CD4-positive, alpha-beta T cell treated with Interleukin-6 at 100 ng/mL for 8 hours (primary cell): Measurements from ENCODE around the gene TTLL4.

ENCODE experiments used
- DNase-seq: peaks from one replicate; pipeline ENCODE4 v3.0.0-alpha.2; 2020; ENCODE audit warnings: mixed read lengths, low spot score

The TTLL4 gene

DNA sequence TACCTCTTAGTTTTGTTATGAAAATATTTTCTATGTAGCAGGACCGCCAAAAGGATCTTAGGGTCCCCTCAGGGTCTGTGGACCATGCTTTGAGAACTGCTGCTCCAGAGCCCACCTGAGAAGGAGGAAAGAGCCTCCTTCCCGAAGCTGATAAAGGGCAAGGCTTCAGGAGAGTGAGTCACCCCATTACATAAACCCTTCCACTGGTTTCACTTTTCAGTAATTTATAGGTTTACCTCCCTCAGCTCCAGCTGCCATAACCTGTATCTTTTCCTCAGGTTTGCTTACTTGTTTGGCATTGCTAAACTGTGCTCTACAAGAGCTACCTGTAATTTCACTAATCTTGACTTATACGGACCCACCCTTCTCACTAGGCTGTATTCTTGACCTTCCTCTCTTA, 6.6 kb downstream of the TTLL4 start:
- DNase-seq, result no peak

DNA sequence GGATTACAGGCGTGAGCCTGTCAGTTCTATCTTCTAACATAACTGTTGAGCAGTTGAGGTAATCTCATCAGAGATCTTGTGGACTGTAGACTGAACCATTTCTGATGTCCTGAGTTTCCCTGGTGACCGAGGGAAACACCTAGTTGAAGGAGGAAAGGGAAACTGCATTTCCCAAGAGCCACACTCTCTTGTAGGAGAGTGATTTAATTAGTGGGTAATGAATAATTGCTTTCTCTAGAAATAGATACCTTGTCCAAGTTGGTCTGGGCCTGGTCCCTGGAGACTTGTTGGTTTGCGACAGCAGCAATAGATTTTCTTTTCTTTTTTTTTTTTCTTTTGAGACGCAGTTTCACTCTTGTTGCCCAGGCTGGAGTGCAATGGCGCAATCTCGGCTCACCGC, 7.4 kb downstream of the TTLL4 start:
- DNase-seq, result no peak

DNA sequence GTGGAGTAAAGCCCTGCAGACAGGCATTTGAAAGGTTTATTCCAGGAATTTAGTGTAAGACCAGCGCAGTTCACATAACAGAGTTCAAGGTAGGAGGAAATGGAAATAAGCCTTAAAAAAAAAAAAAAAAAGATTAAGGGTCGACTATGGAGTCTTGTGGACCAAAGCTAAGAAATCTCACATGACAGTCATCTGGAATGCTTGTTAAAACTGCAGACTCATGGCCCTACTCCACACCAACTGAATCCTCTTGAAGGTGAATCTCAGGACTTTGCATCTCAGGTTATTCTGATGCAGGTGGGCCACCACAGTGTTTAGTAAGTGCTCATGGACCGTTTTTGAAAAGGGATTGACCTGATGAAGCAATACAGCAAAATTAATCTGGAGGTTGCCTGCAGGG, 8.8 kb downstream of the TTLL4 start:
- no peak for DNase-seq

DNA sequence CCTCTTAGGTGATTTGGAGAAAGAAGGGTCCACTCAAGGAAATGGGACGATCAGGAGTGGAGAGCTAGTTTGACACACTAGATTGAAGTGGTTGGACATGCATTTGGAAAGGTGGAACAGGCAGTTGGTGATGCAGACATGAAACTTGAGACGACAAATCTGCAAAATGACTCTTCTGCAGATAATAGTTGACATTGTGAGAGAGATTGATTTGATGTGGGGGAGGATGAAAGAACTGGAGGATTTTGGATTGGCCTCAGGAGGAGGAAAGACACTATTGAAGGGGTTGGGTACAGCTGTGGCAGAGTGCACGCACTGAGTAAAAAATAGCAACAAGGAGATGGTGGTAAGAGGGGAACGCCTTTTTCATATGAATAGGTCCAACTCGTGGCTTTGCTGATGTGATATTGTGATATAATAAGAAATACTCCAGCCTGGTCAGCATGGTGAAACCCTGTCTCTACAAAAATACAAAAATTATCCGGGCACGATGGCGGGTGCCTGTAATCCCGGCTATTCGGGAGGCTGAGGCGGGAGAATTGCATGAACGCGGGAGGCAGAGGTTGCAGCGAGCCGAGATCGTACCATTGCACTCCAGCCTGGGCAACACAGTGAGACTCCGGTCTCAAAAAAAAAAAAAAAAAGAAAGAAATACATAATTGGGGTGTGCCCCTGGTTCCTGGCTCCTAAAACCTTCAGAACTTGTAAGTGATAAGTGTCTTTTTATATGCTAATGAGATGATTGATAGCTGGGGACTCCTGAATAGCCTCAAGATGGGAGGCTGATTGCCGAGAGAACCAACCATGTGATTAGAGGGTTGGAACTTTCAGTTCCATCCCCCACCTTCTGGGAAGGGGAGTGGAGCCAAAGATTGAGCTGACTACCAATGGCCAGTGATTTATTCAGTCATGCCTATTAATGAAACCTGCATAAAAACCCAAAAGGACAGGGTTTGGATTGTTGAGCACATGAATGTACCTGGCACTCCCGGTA, 9.7 kb downstream of the TTLL4 start:
- DNase-seq, result no peak

DNA sequence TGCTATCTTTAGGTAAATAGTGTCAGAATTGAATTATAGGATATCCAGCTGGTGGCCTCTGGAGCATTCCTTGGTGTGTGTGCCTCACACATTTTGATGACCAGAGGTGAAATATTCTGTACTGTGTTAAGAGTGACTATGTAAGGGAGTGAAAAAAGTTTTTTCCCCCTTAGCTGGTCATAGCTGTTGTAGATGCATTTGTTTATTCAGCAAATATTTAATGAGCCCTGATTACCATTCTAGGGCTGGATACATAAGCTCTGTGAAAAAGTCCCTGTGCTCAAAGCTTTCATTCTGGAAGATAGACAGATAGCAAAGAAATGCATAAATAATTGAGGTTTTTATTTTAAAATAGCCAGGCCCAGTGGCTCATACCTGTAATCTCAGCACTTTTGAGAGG, 10.9 kb downstream of the TTLL4 start:
- no peak for DNase-seq

DNA sequence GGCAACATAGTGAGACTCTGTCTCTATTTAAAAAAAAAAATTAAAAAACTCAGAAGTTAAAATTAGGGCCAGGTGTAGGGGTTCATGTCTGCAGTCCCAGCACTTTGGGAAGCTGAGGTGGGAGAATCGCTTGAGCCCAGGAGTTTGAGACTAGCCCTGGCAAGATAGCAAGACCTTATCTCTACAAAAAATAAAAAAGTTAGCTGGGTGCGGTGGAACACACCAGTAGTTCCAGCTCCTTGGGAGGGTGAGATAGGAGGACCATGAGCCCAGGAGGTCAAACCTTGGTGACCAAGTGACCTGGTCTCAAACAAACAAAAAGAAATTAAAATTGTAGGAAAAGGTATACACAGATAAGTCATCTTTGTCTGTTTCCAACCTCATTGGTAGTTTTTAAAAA, 11.3 kb downstream of the TTLL4 start:
- DNase-seq, result no peak

DNA sequence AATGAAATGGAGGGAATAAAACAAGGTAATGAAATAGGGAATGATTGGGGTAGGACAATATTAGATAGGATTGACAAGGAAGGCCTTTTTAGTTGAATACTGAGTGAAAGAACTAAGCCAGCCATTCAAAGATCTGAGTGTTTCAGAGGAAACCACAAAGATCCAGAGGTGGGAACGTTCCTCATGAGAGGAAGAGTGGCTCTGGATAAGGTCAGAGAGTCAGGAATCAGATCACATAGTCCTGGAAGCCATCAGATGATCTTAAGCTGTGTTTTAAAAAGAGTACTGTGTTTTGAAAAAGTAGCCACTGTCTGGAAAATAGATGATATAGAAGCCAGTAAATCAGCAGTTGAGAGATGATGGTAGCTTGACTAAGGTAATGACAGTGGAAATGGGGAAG, 11.8 kb downstream of the TTLL4 start:
- DNase-seq, result no peak

DNA sequence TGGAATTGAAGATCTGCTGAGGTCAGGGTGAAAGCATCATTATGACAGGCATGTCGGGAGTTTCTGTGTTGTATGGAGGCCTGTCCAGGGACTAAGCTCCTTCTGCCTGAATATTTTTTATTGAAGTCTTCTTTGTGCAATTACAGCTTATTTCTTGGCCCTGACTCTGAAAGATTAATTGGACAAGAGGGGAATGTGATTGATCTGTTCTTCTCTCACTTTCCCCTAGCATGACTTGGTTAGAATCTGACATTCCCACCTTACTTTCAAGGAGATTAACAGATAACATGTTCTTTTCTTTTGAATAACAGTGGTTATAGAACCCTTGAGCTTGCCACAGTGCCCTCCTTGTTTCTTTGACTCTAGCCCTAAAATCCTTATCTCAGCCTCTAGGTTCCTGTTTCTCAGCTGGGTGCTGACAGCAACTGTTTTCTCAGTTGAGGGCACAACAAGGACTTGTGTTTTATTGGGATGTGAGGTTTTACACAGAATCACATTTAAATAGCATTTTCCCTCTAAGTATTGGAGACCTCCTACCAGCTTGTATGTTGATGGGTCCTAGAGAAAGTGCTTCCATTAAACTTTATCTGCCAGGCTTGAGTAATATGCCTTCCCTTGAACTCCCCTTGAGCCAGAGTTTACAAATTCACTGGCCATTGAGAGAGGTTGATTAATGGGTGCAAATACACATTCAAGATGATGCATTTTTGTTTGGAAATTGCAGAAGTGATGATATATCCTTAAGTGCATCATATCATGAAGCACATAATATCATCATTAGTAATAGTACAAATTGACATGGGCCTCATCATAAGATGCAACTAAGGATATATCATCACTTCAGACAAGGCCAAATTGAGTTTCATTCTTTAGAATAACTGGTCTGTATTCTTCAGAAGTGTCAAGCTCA, 12.5 kb downstream of the TTLL4 start:
- DNase-seq, result no peak

DNA sequence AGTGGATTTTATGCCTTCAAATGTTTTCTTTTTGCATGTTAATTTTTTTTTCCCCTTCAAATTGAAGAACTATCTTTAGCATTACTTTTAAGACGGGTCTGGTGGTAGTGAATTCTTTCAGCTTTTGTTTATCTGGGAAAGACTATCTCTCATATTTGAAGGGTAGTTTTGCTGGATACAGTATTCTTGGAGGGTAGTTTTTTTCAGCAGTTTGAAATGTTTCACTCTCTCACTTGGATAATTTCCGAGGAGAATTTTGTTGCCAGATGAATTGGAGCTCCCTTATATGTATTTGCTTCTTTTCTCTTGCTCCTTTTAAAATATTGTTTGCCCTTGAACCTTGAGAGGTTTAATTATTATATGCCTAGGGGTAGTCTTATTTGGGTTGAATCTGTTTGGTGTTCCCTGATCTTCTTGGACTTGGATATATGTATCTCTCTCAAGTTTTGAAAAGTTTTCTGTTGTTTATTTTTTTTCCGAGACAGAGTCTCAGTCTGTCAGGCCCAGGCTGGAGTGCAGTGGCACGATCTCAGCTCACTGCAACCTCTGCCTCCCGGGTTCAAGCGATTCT, 15.5 kb downstream of the TTLL4 start:
- no peak for DNase-seq

DNA sequence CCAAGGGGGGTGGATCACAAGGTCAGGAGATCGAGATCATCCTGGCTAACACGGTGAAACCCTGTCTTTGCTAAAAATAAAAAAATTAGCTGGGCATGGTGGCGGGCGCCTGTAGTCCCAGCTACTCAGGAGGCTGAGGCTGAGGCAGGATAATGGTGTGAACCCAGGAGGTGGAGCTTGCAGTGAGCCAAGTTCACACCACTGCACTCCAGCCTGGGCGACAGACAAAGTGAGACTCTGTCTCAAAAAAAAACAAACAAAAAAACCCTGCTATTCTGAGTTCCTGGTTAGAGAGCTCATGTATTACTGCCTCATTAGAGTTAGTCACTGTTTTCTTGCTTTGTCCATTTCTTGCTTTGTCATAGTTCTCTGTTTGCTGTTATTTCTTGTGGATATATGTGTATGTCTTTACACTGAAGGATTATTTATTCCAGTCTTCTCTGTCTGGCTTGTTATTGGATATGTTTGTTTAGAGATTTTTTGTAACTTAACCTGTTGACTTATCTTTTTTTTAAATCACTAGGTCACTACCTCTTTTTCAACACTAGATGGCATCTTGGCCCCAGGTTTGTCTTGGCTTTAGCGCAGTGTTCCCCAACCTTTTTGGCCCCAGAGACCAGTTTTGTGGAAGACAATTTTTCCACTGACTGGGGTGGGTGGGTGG, 17.0 kb downstream of the TTLL4 start:
- no peak for DNase-seq

DNA sequence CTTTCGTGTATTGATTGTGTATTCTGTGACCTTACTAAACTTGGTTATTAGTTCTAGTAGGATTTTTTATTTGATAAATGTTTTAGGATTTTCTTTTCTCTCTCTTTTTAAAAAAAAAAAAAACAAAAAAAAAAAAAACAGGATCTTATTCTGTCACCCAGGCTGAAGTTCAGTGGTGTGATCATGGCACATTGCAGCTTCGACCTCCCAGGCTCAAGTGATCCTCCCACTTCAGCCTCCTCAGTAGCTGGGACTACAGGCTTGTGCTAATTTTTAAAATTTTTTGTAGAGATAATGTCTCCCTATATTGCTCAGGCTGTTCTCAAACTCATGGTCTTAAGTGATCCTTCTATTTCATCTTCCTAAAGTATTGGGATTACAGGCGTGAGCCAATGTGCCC, 19.0 kb downstream of the TTLL4 start:
- DNase-seq, result no peak

DNA sequence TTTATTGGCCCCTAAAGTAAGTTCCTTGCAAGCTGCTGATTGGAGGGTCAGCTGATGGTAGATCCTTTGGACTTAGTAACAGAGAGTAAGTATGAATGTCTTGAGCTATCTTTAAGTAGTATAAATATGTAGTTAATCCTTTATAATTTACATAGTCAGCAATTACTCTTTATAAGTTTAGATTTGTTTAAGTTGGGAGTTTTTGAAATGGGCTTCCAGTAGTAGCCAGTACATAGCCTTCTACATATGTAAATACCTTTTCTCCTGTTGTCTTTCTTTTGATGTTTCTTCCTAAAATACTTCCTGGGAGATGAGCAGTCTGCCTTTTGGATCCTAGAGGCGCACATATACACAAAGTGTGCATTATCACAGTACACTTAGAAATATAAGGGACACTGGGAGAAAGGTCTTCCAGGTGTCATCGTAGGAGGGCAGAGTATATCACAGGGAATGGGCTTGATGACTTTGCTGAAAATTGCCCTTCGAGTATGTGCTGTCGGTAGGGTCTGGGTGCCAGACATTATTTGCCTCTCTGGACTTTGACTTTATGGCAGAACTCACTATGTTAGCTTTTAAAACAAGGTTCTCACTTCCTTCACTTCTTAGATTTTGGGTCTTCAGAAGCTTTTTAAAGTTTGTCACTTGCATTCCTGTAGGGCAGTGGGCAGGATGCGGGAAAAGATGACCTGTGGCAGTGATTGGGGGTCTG, 21.6 kb downstream of the TTLL4 start:
- no peak for DNase-seq

DNA sequence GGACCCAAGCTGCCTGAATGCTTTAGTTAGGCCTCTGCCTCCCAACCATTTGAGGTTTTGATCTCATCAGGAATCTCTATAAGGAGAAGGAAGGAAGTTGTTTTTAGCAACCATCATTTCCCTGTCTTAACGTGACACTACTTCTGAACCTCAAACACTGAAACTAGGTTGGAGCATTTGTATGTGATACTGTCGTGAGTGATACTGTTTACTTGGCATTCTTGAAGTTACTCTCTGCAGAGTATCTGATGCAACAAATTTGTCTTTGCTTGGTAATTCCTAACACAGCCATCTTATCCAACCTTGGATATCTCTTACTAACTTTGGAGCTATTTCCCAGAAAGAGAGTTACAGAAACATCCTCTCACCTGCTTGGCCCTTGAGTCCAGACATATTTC, 22.1 kb downstream of the TTLL4 start:
- DNase-seq, result no peak

DNA sequence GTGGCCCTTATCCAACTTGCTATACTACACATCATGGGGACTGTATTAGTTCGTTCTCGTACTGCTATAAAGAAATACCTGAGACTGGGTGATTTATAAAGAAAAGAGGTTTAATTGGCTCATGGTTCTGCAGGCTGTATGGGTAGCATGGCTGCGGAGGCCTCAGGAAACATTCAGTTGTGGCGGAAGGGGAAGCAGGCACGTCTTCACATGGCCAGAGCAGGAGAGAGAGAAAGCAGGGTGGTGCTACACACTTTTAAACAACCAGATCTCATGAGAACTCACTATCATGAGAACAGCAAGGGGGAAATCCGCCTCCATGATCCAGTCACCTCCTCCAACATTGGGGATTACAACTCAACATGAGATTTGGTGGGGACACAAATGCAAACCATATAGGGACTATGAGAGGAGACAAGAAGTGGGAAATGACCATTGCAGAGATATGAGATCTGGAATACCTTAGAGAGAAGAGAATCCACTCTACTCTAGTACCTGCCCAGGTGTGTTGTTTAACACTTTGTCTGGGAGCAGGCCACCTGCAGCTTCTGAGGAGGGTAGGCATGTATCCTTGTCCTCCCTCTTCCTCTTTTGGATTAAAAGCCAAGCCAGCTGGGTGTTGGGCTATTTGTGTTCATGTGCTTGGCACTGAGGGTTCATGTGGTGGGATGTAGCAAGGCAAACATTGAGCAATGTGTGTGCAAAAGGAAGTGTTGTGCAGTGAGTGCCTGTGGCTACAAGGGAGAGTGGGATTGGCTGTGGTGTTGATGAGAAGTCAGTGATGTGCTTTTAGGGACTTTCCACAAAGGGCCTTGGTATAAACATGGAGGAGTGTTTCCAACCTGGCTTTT, 22.8 kb downstream of the TTLL4 start:
- DNase-seq, result no peak

DNA sequence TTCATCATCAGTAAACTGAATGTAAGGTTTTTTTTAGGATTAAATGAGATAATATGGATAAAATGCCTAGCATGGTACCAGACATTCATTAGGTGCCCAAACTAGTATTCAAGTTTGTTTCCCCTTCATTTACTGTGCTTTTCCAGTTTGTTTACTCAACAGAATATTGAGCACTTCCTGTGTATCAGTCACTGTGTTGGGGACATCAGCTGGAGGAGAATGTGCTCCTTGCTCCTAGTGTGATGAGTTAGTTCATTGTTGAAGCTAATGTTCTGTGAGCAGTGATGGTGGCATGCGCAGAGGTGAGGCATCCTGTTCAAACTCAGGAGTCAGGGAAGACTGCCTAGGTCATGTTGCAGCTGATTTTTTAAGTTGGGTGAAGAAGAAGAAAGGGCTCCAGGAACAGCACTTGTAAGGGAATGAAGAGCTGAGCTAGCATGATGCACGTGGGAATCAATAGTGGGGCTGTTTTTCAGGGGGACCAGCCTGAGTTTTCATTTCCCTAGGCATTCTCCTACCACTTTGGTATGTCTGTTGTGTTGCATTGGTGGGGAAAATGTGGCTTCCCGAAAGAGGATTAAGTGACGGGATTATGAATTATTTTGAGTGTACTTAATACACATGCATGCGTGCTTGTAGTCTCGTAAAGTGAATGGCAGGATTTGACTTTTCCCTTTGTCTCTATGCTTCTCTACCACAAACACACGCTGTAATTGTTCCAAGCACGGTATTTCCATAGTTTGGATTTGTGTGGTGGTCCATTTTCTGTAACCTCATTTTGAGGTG, 23.7 kb downstream of the TTLL4 start:
- no peak for DNase-seq

DNA sequence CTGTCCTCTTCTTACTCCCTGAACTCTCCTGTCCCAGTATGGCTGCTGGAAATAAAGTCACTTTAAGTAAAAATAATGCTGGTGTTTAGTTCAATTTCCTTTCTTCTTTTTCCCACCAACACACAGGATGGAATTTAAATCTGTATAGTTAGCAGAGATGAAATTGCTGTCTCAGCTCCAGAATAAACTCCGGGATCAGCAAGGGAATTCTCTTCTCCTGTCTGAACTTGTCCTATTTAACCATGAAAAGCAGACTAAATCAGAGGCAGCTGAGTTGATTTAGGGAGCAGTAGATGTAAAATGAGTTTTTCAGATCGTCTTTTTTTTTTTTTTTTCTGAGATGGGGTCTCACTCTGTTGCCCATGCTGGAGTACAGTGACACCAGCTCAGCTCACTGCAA, 25.9 kb downstream of the TTLL4 start:
- no peak for DNase-seq

DNA sequence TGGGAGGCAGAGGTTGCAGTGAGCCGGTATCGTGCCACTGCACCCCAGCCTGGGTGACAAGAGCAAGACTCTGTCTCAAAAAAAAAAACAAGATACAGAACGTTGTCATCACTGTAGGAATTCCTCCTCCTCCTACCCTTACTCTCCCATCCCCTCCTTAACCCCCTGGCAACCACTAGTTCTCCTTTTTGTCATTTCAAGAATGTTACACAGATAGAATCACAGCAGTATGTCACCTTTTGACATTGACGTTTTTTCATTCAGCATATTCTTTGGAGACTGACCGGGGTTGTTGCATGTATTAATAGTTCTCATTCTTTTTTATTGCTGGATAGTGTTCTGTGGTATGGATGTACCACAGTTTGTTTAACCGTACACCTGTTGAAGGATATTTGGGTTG, 32.4 kb downstream of the TTLL4 start:
- DNase-seq, result no peak

DNA sequence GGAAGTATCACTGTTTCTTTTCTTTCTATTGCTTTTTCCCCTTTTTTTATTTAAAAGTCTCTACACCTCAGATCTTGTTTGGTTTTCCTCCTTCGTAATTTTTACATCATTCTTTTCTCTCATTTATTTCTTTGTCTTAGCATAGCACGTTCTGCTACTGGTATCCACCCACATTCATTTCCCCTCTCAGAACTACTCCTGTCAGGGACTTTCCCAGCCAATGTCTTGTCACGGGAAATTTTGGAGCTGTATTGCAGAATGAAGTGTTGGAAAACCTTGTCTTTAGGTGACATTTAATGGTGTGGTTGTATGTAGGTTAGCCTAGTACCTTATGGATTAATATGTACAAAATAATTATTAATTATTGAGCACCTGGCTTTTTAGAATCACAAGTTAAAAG, 34.0 kb downstream of the TTLL4 start:
- DNase-seq, result no peak

DNA sequence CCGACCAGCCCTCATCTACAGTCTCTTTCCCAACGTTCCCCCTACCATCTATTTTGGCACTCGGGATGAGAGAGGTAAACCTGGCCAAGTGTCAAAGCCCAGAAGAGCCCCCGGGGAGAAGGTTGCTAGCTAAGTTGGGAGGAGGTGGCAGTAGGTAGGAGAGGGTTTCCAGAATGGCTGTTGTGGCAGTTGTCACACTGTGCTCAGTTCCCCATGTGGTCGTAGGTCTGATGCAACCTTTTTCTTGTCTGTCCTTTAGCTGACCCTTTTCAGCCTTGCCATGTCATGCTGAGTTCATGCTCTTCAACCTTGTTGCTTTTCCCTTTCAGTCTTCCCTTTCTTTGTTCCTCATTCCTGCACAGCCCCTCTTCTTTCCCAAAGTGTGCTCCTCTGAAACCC, 34.5 kb downstream of the TTLL4 start:
- DNase-seq, result no peak
